NCI-H2107 treated with DMSO at 0.1 percent for 48 hours (cell line): Measurements from ENCODE around the gene SETBP1.

Experiments
- DNase-seq: peaks from one replicate; lab custom pipeline; 2025; ENCODE audit not compliant: unreplicated experiment; lab: John Stamatoyannopoulos, UW

The SETBP1 gene

GRCh38 chr18:44811572-44812125 is 131.0 kb downstream of the SETBP1 start:
- DNase-seq = no peak

- no peak for DNase-seq
Measured at GRCh38 chr18:44812426-44812825, 131.7 kb downstream of the SETBP1 start.

GRCh38 chr18:44813586-44813985 is 132.9 kb downstream of the SETBP1 start:
- no peak for DNase-seq

GRCh38 chr18:44815108-44815507 is 134.4 kb downstream of the SETBP1 start:
- DNase-seq = no peak

- no peak for DNase-seq
Measured at GRCh38 chr18:44816050-44816449, 135.4 kb downstream of the SETBP1 start.

- DNase-seq = no peak
Measured at GRCh38 chr18:44816477-44816876, 135.8 kb downstream of the SETBP1 start.

GRCh38 chr18:44817831-44818473 is 137.3 kb downstream of the SETBP1 start:
- no peak for DNase-seq

- no peak for DNase-seq
Measured at GRCh38 chr18:44818668-44819403, 138.1 kb downstream of the SETBP1 start.

- DNase-seq = no peak
Measured at GRCh38 chr18:44819944-44820510, 139.3 kb downstream of the SETBP1 start.

- no peak for DNase-seq
Measured at GRCh38 chr18:44821924-44822323, 141.2 kb downstream of the SETBP1 start.

- no peak for DNase-seq
Measured at GRCh38 chr18:44823286-44823685, 142.6 kb downstream of the SETBP1 start.

- DNase-seq = no peak
Measured at GRCh38 chr18:44823782-44824181, 143.1 kb downstream of the SETBP1 start.

- DNase-seq = no peak
Measured at GRCh38 chr18:44824884-44825283, 144.2 kb downstream of the SETBP1 start.

- DNase-seq = peak; percentile 92
Measured at GRCh38 chr18:44826418-44827259, 146.0 kb downstream of the SETBP1 start.

GRCh38 chr18:44828080-44828479 is 147.4 kb downstream of the SETBP1 start:
- no peak for DNase-seq

- no peak for DNase-seq
Measured at GRCh38 chr18:44830581-44830980, 149.9 kb downstream of the SETBP1 start.

- DNase-seq = no peak
Measured at GRCh38 chr18:44833786-44834185, 153.1 kb downstream of the SETBP1 start.

GRCh38 chr18:44834867-44835469 is 154.3 kb downstream of the SETBP1 start:
- DNase-seq = no peak

- no peak for DNase-seq
Measured at GRCh38 chr18:44835703-44836102, 155.0 kb downstream of the SETBP1 start.

GRCh38 chr18:44836263-44836662 is 155.6 kb downstream of the SETBP1 start:
- no peak for DNase-seq
